Pancreas (tissue), 10 donors: ENCODE results near the gene SRGAP2C. TPM values are rescaled to one million over a fixed set of nuclear protein-coding genes. Genes with fewer than 3 reads are reported as not detected.
"Not testable (repeated sequence)": the region's sequence is repeated elsewhere in the genome, so short reads cannot be mapped to it uniquely, and the experiment has no call there.

Source experiments
- ATAC-seq, 4 donors: fragments of 200-7000 bp; cut with Tn5 transposase; one replicate each; pipeline versions ENCODE4 v1.8.0 to v1.9.1; 2020; ENCODE audit warnings: mild to moderate bottlenecking in 4 of 4, moderate library complexity in 4 of 4
- DNase-seq, 6 donors: peaks; one replicate each; pipeline ENCODE4 v3.0.0-alpha.2; 2020
- FAIRE-seq: peaks from 2 replicates; lab custom pipeline; 2012; peaks lifted over from hg19 to GRCh38; lab: Jason Lieb, UNC
- H3K27ac ChIP-seq, 4 donors: fragments of 200-600 bp; sonication (generic); 1 replicate in 3 of 4; 2 replicates in 1 of 4; pipeline versions ENCODE4 v1.5.0 to v1.8.0; 2020
- H3K27me3 ChIP-seq, 4 donors: fragments of 200-600 bp; one replicate each; pipeline ENCODE4 v1.8.0; 2021
- H3K36me3 ChIP-seq, 3 donors: fragments of 200-600 bp; sonication (generic) in 1 of 3; one replicate each; pipeline versions ENCODE4 v1.5.0 to v1.8.0; 2020 to 2021
- H3K4me1 ChIP-seq, 3 donors: fragments of 200-600 bp; one replicate each; pipeline ENCODE4 v1.8.0; 2021
- H3K4me3 ChIP-seq, 4 donors: fragments of 200-600 bp; sonication (generic) in 2 of 4; one replicate each; pipeline versions ENCODE4 v1.5.0 to v1.8.0; 2020 to 2021
- H3K9me3 ChIP-seq, 4 donors: fragments of 200-600 bp; one replicate each; pipeline ENCODE4 v1.8.0; 2021
- WGBS, 2 donors: extraction: QIAGEN DNeasy Blood & Tissue Kit; methylation state at CpG; one replicate each; pipeline ENCODE4 v1.1.7; 2013; 5-methylcytosine and 5-hydroxymethylcytosine counted together
- intact Hi-C, 3 donors: fragments of 100-400 bp; cut with DNase I; formaldehyde crosslinking; loops; one replicate each; pipeline versions ENCODE4 v1.11.1 to v1.14.2; 2022
- polyA plus RNA-seq, 2 donors: library from polyadenylated mRNA; stranded (reverse); fragments of 200-250 nt; gene quantifications; one replicate each; pipeline ENCODE4 v1.2.3, GENCODE V29; 2013
- total RNA-seq, 6 donors: library from RNA; stranded (reverse); fragmentation: NEBNext Ultra II Directional in 4 of 6; extraction: Animal tissue kit (Norgen Biotek cat#: 25700) in 4 of 6; gene quantifications; one replicate each; pipeline versions ENCODE4 v1.2.1 to v1.2.4, GENCODE V29; 2021 to 2023
- donor health status: healthy with polysubstance abuse.
- donor health status: DM: no; HTN: no; CAD: no; lungs with moderate emphysema.
- donor health status: DM: no; HTN: no; CAD: no.
- donor health status: control.
- donor health status: control.
- donor health status: Bipolar disorder and iron deficiency.
- donor health status: DM: yes; HTN: yes; CAD: no.
- donor health status: DM: no; HTN: no; CAD: no.
- donor health status: DM: no; HTN: no; CAD: no.
- donor health status: DM: yes; HTN: yes; CAD: no.

Gene SRGAP2C
- total and polyA plus RNA-seq, 8 donors: 2.2 to 12.4 (median 4.8) TPM

GRCh38 chr1:121271143-121271715 is 86.5 kb downstream of the SRGAP2C start:
- peak in 2 of 4 donors; percentile 61 to 66 for ATAC-seq
- H3K27me3 ChIP-seq, H3K4me1 ChIP-seq, H3K9me3 ChIP-seq, intact Hi-C loops, H3K4me3 ChIP-seq, H3K36me3 ChIP-seq, H3K27ac ChIP-seq, FAIRE-seq, DNase-seq: not testable (repeated sequence)
- WGBS, 2 donors: 96 to 100% methylated on average over 2 of the region's 4 CpGs

- intact Hi-C loops, H3K27me3 ChIP-seq, FAIRE-seq, DNase-seq, ATAC-seq, H3K36me3 ChIP-seq, H3K4me1 ChIP-seq, H3K27ac ChIP-seq, H3K4me3 ChIP-seq, H3K9me3 ChIP-seq: not testable (repeated sequence)
- WGBS, 2 donors: 70 to 75% methylated on average over 2 of the region's 2 CpGs
Observed at GRCh38 chr1:121275435-121275834, 90.7 kb downstream of the SRGAP2C start.

- FAIRE-seq, H3K9me3 ChIP-seq, H3K36me3 ChIP-seq: not testable (repeated sequence)
Observed at GRCh38 chr1:121278202-121278601, 93.4 kb downstream of the SRGAP2C start.

GRCh38 chr1:121278777-121279547 is 94.2 kb downstream of the SRGAP2C start:
- H3K27me3 ChIP-seq: not testable (repeated sequence)

More at GRCh38 chr1:121278202-121278601, 93.4 kb downstream of the SRGAP2C start:
- ATAC-seq, H3K4me1 ChIP-seq, H3K4me3 ChIP-seq, H3K27me3 ChIP-seq, DNase-seq, intact Hi-C loops, H3K27ac ChIP-seq: not testable (repeated sequence)
- WGBS, 2 donors: 33% methylated on average over 1 of the region's 3 CpGs; no CpG with 5 or more reads in 1 of the 2 donors

GRCh38 chr1:121279548-121279898 is 94.7 kb downstream of the SRGAP2C start:
- H3K4me1 ChIP-seq, FAIRE-seq, intact Hi-C loops, H3K27me3 ChIP-seq, H3K4me3 ChIP-seq, H3K27ac ChIP-seq, ATAC-seq, DNase-seq, H3K36me3 ChIP-seq, H3K9me3 ChIP-seq: not testable (repeated sequence)
- 60 to 86% methylated on average over 1 of the region's 4 CpGs for WGBS, 2 donors

More at GRCh38 chr1:121278777-121279547, 94.2 kb downstream of the SRGAP2C start:
- ATAC-seq (peak; percentile 47 to 89 (median 75)), DNase-seq (peak in 2 of 6 donors; percentile 6 to 11)
- WGBS, 2 donors: 64% methylated on average over 3 of the region's 4 CpGs; no CpG with 5 or more reads in 1 of the 2 donors
- H3K4me3 ChIP-seq, H3K36me3 ChIP-seq, H3K4me1 ChIP-seq, H3K27ac ChIP-seq, FAIRE-seq, intact Hi-C loops, H3K9me3 ChIP-seq: not testable (repeated sequence)

GRCh38 chr1:121280699-121281317 is 96.0 kb downstream of the SRGAP2C start:
- ATAC-seq, H3K27me3 ChIP-seq, H3K4me1 ChIP-seq, H3K4me3 ChIP-seq, DNase-seq, intact Hi-C loops, H3K9me3 ChIP-seq, FAIRE-seq, H3K36me3 ChIP-seq, H3K27ac ChIP-seq: not testable (repeated sequence)
- WGBS, 2 donors: 62 to 86% methylated on average over 2 to 3 of the region's 5 CpGs

GRCh38 chr1:121281480-121281879 is 96.7 kb downstream of the SRGAP2C start:
- WGBS, 2 donors: no CpG with 5 or more reads among the region's 2 CpGs
- H3K36me3 ChIP-seq, H3K27ac ChIP-seq, intact Hi-C loops, H3K27me3 ChIP-seq, ATAC-seq, H3K9me3 ChIP-seq, H3K4me3 ChIP-seq, DNase-seq, H3K4me1 ChIP-seq, FAIRE-seq: not testable (repeated sequence)

GRCh38 chr1:121283587-121284180 is 98.9 kb downstream of the SRGAP2C start:
- DNase-seq, H3K27me3 ChIP-seq, H3K9me3 ChIP-seq, H3K4me3 ChIP-seq, H3K27ac ChIP-seq, H3K4me1 ChIP-seq, H3K36me3 ChIP-seq, FAIRE-seq, intact Hi-C loops: not testable (repeated sequence)
- ATAC-seq: peak in 1 of 4 donors; percentile 35

GRCh38 chr1:121292590-121292989 is 107.8 kb downstream of the SRGAP2C start:
- H3K4me3 ChIP-seq, DNase-seq, H3K9me3 ChIP-seq, intact Hi-C loops, H3K27ac ChIP-seq, ATAC-seq, H3K4me1 ChIP-seq, FAIRE-seq, H3K27me3 ChIP-seq, H3K36me3 ChIP-seq: not testable (repeated sequence)
- WGBS, 2 donors: 58% methylated on average over 1 of the region's 2 CpGs; no CpG with 5 or more reads in 1 of the 2 donors

GRCh38 chr1:121293263-121294204 is 108.8 kb downstream of the SRGAP2C start:
- WGBS, 2 donors: 37 to 61% methylated on average over 1 of the region's 11 CpGs
- H3K4me1 ChIP-seq, intact Hi-C loops, DNase-seq, H3K9me3 ChIP-seq, H3K27ac ChIP-seq, FAIRE-seq, H3K36me3 ChIP-seq, H3K27me3 ChIP-seq, H3K4me3 ChIP-seq: not testable (repeated sequence)
- peak in 2 of 4 donors; percentile 44 to 62 for ATAC-seq

GRCh38 chr1:121294205-121294570 is 109.4 kb downstream of the SRGAP2C start:
- FAIRE-seq, H3K27me3 ChIP-seq, H3K4me1 ChIP-seq, H3K4me3 ChIP-seq, ATAC-seq, H3K27ac ChIP-seq, H3K9me3 ChIP-seq, DNase-seq, intact Hi-C loops, H3K36me3 ChIP-seq: not testable (repeated sequence)
- no CpG with 5 or more reads among the region's 2 CpGs for WGBS, 2 donors
